H1 (cell line): ENCODE data around the gene CALHM5. TPM values are rescaled to one million over a fixed set of nuclear protein-coding genes. Genes with fewer than 3 reads are reported as not detected.

Experiments
- BRCA1 ChIP-seq: IDR thresholded peaks from 2 replicates; pipeline ENCODE4 v1.6.1; 2012; ENCODE audit warnings: low read depth, low read length, improper control_type of control experiment
- EZH2 ChIP-seq: fragments of 200-600 bp; sonication (generic); IDR thresholded peaks from 2 replicates; pipeline ENCODE4 v1.7.1; 2012; ENCODE audit warnings: low read depth, mild to moderate bottlenecking, moderate library complexity, low read length, inconsistent platforms; ENCODE audit not compliant: severe bottlenecking
- HDAC6 ChIP-seq: IDR thresholded peaks from one replicate; pipeline ENCODE4 v1.7.1; 2012; ENCODE audit warnings: low read depth, mild to moderate bottlenecking, inconsistent platforms, low read length, moderate library complexity
- RAD21 ChIP-seq, 2 experiments: IDR thresholded peaks in 1 of 2; conservative IDR thresholded peaks in 1 of 2; 2 replicates each; pipeline ENCODE4 v1.6.1; 2011; ENCODE audit warnings: low read depth in 2 of 2, low read length in 2 of 2, improper control_type of control experiment in 1 of 2, inconsistent platforms in 1 of 2, mild to moderate bottlenecking in 1 of 2, moderate library complexity in 1 of 2
- RBBP5 ChIP-seq: IDR thresholded peaks from 2 replicates; pipeline ENCODE4 v1.7.1; 2012; ENCODE audit warnings: low read depth, mild to moderate bottlenecking, inconsistent platforms, low read length, moderate library complexity, borderline replicate concordance
- RNF2 ChIP-seq: fragments of 200-900, 300-1000 bp; sonication (generic); IDR thresholded peaks from 2 replicates; pipeline ENCODE4 v1.7.1; 2016; ENCODE audit warnings: borderline replicate concordance, low read depth, mild to moderate bottlenecking, antibody characterized with exemption, low read length; ENCODE audit not compliant: poor library complexity, severe bottlenecking; ENCODE audit errors: missing control alignments
- USF2 ChIP-seq: IDR thresholded peaks from 2 replicates; pipeline ENCODE4 v1.6.1; 2011; ENCODE audit warnings: low read length, improper control_type of control experiment
- polyA plus RNA-seq, 7 experiments: library from polyadenylated mRNA; depleted of rRNA in 3 of 7; stranded (reverse) in 5 of 7; unstranded in 2 of 7; fragments of >200 nt in 5 of 7; fragments of 200-250 nt in 2 of 7; gene quantifications; 1 replicate in 5 of 7; 2 replicates in 1 of 7; 4 replicates in 1 of 7; pipeline versions ENCODE4 v1.2.1 to v1.2.3, GENCODE V29; 2011 to 2013; ENCODE audit warnings: missing spikeins in 2 of 7, mixed read lengths in 2 of 7
- total RNA-seq: library from RNA; stranded (reverse); fragmentation: NEBNext Ultra II Directional; extraction: Animal tissue kit (Norgen Biotek cat#: 25700); gene quantifications from 2 replicates; pipeline ENCODE4 v1.2.1, GENCODE V29; 2021

The CALHM5 gene
- total and polyA plus RNA-seq, 2 of the 8 experiments (the other 6 are each of a cell fraction or from before 2014, with no cell fraction given) = 0.05 to 0.09 TPM

GRCh38 chr6:116563830-116564229, 52.4 kb downstream of the CALHM5 start (continued):
- TF ChIP-seq USF2 (no peak), RNF2 (no peak), RAD21 (IDR thresholded peaks at IDR 0.05 in 1 of 2, conservative IDR thresholded peaks at IDR 0.05 in 1 of 2; ENCODE audit: low read depth in 2 of 2, low read length in 2 of 2) (no peak), RBBP5 (no peak), BRCA1 (no peak), HDAC6 (no peak), EZH2 (no peak)
